CD4-positive, alpha-beta T cell treated with Interleukin-4 for 1 hour (primary cell): Measurements from ENCODE around the gene NXPH4.
A peak's percentile ranks its signal among the peaks of the same experiment; 100 is the strongest.

Source experiments
- DNase-seq, 2 donors: peaks; one replicate each; pipeline ENCODE4 v3.0.0-alpha.2; 2020 to 2022

Gene NXPH4

DNA sequence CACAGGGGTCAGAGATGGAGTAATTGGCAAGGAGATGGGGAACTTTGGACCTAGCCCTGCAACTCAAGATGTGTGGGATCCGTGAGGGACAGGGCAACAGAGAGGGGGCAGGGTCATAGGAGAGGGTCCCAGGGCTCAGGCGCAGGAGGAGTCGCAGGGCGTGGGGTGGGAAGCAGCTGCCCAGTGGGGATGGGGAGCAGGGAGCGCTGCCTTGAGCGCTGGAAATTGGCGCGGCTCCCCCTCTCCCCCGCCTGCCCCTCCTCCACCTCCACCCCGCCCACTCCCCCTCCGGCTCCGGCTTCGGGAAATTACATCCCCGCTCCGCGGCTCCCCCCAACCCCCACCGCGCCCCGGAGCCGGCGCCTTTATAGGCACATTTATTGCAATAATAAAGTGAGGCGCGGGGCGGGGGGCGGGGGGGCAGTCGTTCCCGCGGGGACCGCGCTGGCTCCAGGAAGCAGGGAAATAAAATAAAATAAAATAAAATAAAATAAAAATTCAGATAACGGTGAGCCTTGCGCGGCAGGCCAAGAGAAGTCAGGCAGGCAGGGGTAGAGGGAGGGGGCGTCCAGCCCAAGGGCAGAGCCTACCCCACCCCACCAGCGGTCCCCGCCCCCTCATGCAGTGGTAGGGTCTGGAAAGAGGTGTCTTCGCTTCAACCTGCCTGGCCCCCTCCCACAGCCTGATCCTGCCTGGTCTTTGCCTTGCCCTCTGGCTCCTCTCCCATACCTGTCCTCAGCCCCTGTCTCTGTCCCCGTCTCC lies 3.6 kb downstream of the NXPH4 start:
- no peak for DNase-seq

GRCh38 chr12:57220770-57221168 lies 4.2 kb downstream of the NXPH4 start:
- no peak for DNase-seq

DNA sequence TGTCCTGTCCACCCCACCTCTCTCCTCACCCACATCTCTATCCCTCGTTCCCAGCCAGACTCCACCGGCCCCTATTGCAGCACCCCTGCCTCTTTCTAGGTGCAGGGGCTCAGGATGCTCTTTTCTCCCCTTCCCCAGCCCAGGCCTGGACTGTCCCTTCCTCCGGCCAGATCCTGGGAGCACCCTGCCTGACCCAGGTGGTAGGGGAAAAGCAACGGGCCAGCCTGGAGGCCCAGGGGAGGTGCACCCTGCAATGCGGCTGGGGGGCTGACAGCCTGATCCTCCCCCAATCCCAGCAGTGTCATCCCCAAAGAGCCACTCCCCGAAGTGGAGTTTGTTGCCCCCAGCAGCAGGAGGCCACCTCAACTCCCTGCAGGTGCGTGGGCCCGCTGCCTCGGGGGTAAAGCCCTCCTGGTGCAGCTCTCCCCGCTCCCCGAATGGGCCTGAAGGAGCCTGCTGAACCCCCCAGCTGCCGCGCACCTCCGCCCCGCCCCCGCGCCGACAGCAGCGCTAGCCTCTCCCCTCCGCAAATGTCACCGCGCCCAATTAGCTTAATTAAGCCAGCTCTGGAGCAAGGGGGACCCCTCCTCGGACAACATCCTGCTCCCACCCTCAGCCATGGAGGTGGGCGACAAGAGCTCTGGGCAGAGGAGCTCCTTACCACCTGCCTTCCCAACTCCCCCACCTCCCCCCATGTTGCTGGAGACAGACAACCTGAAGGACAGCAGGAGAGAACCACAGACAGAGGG lies 4.7 kb downstream of the NXPH4 start:
- no peak for DNase-seq

- no peak for DNase-seq
These were observed 5.9 kb downstream of the NXPH4 start for GRCh38 chr12:57222286-57223190.

- DNase-seq: peak; percentile 66
These were observed 6.9 kb downstream of the NXPH4 start for GRCh38 chr12:57223191-57224165.

DNA sequence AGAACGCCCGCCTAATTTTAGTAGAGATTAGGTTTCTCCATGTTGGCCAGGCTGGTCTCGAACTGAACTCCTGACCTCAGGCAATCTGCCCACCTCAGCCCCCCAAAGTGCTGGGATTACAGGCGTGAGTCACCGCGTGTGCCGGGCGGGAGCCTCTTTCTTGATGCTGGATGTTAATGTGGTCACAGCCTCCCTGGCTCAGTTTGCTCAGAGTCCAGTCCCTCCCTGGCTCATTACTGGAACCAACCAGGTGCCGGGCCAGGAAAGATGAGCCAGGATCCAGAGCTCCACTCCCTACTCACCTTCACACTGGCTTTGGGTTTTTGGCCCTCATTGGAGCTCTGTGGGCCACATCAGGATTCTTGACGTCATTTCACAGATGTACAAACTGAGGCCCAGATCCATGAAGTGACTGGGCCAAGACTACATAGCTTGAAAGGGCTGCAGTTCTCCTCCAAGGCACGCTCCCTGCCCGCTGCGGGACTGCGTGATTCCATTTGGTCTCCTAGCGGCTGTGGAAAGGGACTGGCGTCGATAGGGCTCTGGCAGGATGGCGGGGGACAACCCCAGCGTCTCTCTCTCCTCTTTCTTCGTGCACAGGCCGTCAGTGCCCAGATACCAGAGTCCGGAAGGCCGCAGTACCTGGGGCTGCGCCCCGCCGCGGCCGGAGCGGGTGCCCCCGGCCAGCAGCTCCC lies 7.8 kb downstream of the NXPH4 start:
- DNase-seq: no peak

GRCh38 chr12:57224973-57225679 lies 8.5 kb downstream of the NXPH4 start:
- DNase-seq: peak; percentile 54 to 71

DNA sequence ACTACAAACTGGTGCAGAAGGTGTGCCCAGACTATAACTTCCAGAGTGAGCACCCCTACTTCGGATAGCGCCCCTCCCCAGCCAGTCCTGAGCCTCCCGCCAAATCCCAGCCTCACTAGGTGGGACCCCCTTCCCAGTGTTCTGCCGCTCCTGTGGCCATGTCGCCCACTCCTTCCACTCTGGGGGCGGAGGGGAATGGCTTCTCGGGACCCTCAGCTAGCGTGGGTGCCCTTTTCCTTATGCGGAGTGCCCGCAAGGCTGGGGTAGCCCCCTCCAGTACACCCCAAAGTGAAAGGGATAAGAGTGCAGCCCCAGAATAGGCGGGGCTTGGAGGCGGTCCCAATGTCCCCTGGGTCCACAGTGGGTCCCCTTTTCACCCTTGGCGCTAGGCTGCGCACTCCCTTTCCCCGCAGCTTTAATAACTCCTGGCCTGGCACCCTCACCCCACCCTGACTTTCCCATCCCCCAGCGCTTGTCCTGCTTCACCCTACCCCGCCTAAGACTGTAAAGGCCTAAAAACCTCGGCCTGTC lies 9.2 kb downstream of the NXPH4 start:
- DNase-seq: no peak

- DNase-seq: no peak
These were observed 10.2 kb downstream of the NXPH4 start for GRCh38 chr12:57226588-57227314.

DNA sequence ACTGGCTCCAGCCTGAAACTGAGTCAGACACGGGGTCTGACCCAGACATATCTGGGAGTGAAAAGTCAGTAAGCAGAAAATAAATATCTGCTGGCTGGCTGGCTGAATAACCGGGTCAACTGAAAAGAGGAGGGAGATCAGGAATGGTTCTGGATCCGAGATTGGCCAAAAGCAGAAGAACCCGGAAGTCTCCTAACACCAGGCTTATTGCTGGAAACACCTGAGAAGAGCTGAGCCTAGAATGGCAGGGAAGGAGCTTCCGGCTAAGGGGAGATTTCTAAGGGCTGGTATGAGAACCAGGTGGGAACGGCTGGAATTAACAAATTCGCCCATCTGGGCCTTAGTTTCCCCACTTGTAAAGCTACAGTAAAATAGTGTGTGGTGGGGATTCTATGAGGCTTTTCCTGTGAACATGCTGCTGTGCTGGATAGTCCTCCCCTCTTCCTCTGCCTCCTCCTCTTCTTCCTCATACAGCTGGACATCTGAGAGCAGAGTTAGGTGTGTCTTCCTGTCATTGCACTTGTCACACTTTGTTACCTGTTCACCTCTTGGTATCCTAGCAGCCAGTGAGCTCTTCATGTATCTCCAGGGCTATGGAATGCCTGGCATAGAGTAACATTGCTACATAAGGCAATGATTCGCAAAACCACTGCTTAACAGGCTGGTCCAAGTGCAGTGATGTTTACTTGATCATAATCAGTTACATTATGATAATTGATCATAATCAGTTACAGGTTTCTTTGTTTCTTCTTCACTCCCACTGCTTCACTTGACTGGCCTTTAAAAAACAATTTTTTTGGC lies 10.9 kb downstream of the NXPH4 start:
- no peak for DNase-seq

- peak in 1 of 2 donors; percentile 61 for DNase-seq
These were observed 12.5 kb downstream of the NXPH4 start for GRCh38 chr12:57229046-57229633.

GRCh38 chr12:57229634-57230380 lies 13.2 kb downstream of the NXPH4 start, which contains the start of gene SHMT2:
SHMT2 (plus strand) TSS chr12:57229711; CDS start chr12:57229779, 68 bp downstream.
- peak; percentile 94 to 96 for DNase-seq

GRCh38 chr12:57230381-57231155 lies 14.0 kb downstream of the NXPH4 start:
- no peak for DNase-seq

GRCh38 chr12:57231276-57232021 lies 14.9 kb downstream of the NXPH4 start:
- no peak for DNase-seq

DNA sequence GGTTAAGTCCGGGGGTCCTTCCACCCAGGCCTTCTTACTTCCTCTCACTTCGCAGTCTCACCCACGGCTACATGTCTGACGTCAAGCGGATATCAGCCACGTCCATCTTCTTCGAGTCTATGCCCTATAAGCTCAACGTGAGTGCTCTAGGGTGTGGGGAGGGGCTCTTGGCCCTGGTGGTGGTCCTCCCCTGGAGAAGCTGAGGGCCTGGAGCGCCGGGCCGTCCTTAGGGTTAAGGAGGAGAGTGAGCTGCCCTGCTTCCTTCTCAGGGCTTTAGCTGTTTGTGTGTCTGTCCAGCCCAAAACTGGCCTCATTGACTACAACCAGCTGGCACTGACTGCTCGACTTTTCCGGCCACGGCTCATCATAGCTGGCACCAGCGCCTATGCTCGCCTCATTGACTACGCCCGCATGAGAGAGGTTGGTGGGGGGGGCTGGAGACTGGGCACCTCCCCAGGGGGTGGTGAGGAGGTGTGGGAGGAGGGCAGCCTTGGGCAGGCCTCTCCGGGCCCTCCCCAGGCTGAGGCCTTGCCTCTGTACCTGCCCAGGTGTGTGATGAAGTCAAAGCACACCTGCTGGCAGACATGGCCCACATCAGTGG lies 15.7 kb downstream of the NXPH4 start:
- DNase-seq: no peak
